Measurements from ENCODE around the gene KCNC1.

KCNC1 gene

DNA sequence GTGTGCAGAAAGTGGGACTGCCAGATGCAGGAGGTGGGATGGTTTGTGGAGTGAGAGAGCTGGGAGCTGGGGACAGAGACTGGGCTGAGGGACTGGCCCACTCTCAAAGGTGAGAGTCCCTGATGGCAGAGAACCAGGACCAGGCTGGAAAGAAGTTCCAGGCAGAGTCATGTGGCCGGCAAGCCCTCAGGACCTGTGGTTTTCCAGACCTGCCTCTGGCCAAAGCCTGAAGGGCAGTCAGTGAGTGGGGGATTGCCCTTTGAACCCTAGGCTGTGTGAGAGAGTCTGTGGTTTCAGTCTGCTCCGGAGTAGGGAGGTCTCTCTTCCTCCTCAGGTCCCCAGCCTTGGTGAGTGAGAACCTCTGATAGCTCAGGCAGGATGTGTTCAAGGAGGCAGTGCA, 17.0 kb downstream of the KCNC1 start:
- H3K27me3 ChIP-seq: no peaks in the 10 kb centered on the region
- H3K36me3 ChIP-seq: no peaks in the 10 kb centered on the region
- no peaks in the 10 kb centered on the region for H4K20me1 ChIP-seq
- no peak overlapping the region for H3K9ac ChIP-seq
- H3K4me2 ChIP-seq: peak overlapping the region; percentile 90
- H3K9me3 ChIP-seq: peaks cover 7% of the 10 kb centered on the region; the same call in 1 of the 2 replicates
- H3K4me1 ChIP-seq: peaks cover 52% of the 10 kb centered on the region
- TF ChIP-seq Cebpa-rat (IDR thresholded peaks at IDR 0.05): no peak
- peak overlapping the region; percentile 25; the same call in 1 of the 2 replicates for H3K27ac ChIP-seq
- H3K4me3 ChIP-seq: no peak overlapping the region

DNA sequence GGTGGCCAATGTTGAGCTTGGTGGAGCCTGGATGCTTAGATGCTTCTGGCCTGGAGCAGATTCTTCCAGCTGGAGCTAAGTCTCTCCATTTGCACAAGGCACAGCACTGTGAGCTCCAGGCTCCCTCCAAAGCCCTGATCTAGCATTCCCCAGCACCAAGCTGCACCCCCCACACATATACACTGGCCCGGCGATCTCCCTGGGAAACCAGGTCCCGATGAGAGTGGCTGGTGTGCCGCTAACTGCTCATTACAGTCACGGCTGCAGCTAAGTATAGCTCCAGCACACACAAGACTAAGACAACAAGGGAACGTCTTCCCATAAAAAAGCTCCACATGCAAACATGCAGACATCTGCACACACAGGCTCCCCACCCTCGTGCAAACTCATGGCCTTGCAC, 17.6 kb downstream of the KCNC1 start:
- Histone ChIP-seq H3K9ac (no peak overlapping the region), H3K36me3 (no peaks in the 10 kb centered on the region), H3K4me3 (no peak overlapping the region), H4K20me1 (no peaks in the 10 kb centered on the region), H3K27ac (peak overlapping the region; percentile 25; the same call in 1 of the 2 replicates), H3K4me2 (peak overlapping the region; percentile 90), H3K4me1 (peaks cover 52% of the 10 kb centered on the region), H3K27me3 (no peaks in the 10 kb centered on the region), H3K9me3 (peaks cover 7% of the 10 kb centered on the region; the same call in 1 of the 2 replicates)
- TF ChIP-seq Cebpa-rat (IDR thresholded peaks at IDR 0.05): no peak

DNA sequence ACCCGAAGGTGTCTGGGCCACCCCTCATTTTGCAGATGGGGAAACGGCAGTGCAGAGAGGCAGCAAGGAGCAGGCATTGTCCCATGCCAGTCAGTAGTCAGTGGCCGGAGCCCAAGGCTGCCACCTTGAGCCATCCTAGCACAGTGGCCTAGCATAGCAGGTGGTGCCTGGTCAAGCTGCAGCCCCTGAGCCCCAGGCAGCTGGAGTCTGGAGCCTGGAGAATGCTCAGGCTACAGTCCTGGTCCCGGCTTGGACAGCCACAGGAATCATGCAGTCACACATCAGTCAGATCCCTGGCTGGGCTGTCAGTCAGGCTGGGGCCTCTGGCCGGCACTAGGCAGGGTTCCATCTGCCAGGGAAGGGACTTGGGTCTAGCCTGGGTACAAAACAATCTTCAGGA, 18.6 kb downstream of the KCNC1 start:
- H3K27ac ChIP-seq: peak overlapping the region; percentile 67
- H3K9me3 ChIP-seq: peaks cover 12% of the 10 kb centered on the region
- TF ChIP-seq Cebpa-rat (IDR thresholded peaks at IDR 0.05): no peak
- no peaks in the 10 kb centered on the region for H3K36me3 ChIP-seq
- peak overlapping the region; percentile 54 for H3K9ac ChIP-seq
- H3K27me3 ChIP-seq: no peaks in the 10 kb centered on the region
- H3K4me1 ChIP-seq: peaks cover 52% of the 10 kb centered on the region
- H3K4me3 ChIP-seq: peak overlapping the region; percentile 48; the same call in 1 of the 2 replicates
- H3K4me2 ChIP-seq: peak overlapping the region; percentile 90
- no peaks in the 10 kb centered on the region for H4K20me1 ChIP-seq

DNA sequence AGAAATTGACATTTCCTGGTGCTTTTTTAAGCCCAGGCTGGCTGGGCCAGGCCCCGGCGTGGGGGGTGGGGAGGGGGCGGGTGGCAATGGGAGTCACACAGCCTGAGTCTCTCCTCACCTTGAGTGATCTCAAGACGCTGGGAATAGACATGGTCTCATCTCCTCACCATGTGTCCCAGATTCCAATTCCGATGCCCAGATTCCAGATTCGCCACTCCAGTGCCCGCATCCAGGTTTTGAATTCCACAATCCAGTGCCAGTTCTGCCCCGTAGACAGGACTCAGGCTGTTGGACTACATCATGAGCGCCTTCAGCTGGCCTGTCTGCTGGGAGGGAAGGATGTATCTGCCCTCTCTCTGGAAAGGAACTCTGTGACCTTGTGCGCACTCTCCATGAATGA, 19.1 kb downstream of the KCNC1 start:
- Histone ChIP-seq H3K36me3 (no peaks in the 10 kb centered on the region), H3K9ac (peak overlapping the region; percentile 54; the same call in 1 of the 2 replicates), H4K20me1 (no peaks in the 10 kb centered on the region), H3K4me2 (peak overlapping the region; percentile 90), H3K27ac (no peak overlapping the region; the same call in 1 of the 2 replicates), H3K27me3 (no peaks in the 10 kb centered on the region), H3K9me3 (peaks cover 17% of the 10 kb centered on the region), H3K4me1 (peaks cover 52% of the 10 kb centered on the region), H3K4me3 (0 out of 2 replicates have a peak overlapping the region, but pooled peaks have one; percentile 48)
- TF ChIP-seq Cebpa-rat (IDR thresholded peaks at IDR 0.05): no peak

DNA sequence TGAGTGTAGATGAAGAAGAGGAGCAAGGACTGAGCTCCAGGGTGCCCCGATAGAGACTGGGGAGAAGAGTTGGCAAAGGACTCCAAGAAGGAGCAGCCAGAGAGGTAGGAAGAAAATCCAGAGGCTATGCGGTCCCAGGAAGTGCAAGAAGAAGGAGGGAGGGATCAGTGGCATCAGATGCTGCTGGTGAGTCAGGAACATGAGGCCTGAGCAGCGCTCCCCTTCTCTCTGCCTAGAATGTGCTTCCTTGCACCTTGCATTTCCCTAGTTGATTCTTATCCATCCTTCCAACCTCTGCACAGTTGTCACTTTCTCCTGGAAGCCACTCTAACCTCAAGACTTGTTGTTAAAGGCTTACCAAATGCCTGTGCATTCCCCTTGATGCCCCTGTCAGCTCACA, 21.3 kb downstream of the KCNC1 start:
- Histone ChIP-seq H3K27me3 (no peaks in the 10 kb centered on the region), H3K36me3 (no peaks in the 10 kb centered on the region), H4K20me1 (no peaks in the 10 kb centered on the region), H3K27ac (no peak overlapping the region), H3K4me3 (no peak overlapping the region), H3K4me1 (peaks cover 36% of the 10 kb centered on the region), H3K4me2 (no peak overlapping the region), H3K9me3 (peaks cover 26% of the 10 kb centered on the region), H3K9ac (no peak overlapping the region)
- no peak for TF ChIP-seq Cebpa-rat (IDR thresholded peaks at IDR 0.05)

DNA sequence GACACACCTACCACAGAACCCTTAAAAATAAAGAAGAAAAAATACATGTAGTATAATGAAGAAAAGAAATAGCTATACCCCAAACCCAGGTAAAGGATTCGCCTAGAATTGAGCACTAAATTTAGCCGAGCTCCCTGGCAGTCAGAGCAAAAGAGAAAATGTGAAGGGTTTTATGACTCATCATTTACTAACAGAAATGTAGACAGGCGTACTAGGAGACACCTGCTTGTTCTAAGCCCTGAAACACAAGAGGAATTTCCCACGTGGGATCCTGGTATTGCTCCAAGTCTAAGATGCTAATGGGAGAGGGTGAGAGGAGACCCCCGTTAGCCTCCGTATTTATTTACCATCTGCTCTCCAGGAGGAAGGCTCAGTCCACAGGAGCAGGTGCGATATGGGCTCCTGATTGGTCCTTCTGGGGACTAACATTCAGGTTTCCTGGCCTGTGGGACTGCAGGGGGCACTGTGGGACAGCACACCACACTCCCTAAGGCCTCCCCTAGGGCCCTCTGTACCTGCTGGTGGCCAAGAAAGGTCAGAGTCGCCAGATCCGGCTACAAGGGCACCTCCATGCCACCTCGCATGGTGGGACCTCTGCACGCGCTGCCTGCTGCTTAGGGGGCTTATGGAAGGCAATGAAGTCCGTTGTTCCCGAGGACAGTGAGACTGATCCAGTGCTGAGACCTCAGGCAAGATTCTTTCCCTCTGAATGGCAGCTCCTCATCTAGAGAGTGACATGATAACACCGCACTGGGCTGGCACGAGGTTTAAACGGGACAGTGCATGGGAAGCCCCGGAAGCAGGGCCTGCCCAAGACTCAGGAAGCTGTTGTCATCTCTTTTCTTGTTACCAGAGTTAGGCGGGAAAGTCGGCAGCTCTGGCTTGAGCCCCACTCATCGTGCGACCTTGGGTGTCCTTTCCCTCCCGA, 25.8 kb downstream of the KCNC1 start:
- Histone ChIP-seq H3K9me3 (peaks cover 21% of the 10 kb centered on the region), H3K9ac (no peak overlapping the region), H4K20me1 (no peaks in the 10 kb centered on the region), H3K27me3 (no peaks in the 10 kb centered on the region), H3K4me1 (peaks cover 18% of the 10 kb centered on the region), H3K4me3 (no peak overlapping the region), H3K4me2 (no peak overlapping the region), H3K27ac (no peak overlapping the region), H3K36me3 (no peaks in the 10 kb centered on the region)
- no peak for TF ChIP-seq Cebpa-rat (IDR thresholded peaks at IDR 0.05)

DNA sequence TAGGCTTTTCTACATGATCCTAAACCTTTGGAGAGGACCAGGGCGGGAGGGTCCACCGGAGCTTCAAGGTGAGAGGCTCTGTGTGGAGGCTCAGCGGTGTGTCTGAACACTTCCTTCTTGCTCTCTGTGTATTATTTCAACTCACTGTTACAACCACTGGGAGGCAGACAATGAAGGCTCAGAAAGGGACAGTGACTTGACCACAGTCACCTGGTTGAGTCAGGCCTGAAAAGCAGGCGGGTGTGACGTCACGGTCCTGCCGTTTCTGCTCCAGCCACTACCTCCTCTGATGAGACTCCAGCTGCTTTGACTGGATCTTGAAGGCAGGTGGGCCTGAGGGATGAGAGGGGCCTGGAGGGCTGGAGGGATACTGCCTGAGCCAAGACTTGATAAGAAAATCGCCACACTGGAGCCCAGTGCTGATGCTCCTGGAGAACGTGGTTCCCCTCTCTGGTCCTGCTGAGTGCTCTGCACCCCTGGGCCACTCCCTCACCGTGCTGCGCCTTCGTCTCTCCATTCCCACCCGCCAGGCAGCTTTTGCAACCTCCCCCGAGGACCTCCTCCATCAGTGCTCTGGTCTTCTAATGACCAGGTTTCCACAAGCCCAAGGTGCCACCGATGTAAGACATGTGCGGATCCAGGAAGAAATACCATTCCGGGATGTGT, 27.9 kb downstream of the KCNC1 start:
- Histone ChIP-seq H3K4me1 (peaks cover 38% of the 10 kb centered on the region), H3K27me3 (no peaks in the 10 kb centered on the region), H3K4me2 (no peak overlapping the region), H3K4me3 (no peak overlapping the region), H3K27ac (no peak overlapping the region), H3K36me3 (no peaks in the 10 kb centered on the region), H3K9ac (no peak overlapping the region), H3K9me3 (peaks cover 19% of the 10 kb centered on the region), H4K20me1 (no peaks in the 10 kb centered on the region)
- TF ChIP-seq Cebpa-rat (IDR thresholded peaks at IDR 0.05): no peak

DNA sequence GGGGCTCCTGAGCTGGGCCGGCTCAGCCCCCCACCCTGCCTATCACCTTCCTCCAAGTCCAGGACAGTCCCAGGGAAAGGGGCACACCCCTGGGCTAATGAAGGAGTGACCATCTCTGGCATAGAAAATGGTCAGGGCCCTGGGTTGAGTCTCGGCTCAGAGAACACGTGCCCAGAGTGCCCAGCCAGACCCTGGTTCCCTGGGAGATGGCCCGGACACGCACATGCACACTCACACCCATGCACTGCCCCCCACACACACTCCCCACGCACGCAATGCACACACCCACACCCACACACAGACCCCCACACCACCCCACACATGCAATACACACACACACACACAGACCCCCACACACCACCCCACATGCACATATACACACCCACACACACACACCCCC, 28.7 kb downstream of the KCNC1 start:
- Histone ChIP-seq H3K4me1 (peaks cover 46% of the 10 kb centered on the region), H3K9me3 (peaks cover 13% of the 10 kb centered on the region), H3K27ac (no peak overlapping the region), H3K4me3 (no peak overlapping the region), H3K27me3 (no peaks in the 10 kb centered on the region), H4K20me1 (no peaks in the 10 kb centered on the region), H3K9ac (no peak overlapping the region), H3K4me2 (no peak overlapping the region), H3K36me3 (no peaks in the 10 kb centered on the region)
- TF ChIP-seq Cebpa-rat (IDR thresholded peaks at IDR 0.05): no peak

DNA sequence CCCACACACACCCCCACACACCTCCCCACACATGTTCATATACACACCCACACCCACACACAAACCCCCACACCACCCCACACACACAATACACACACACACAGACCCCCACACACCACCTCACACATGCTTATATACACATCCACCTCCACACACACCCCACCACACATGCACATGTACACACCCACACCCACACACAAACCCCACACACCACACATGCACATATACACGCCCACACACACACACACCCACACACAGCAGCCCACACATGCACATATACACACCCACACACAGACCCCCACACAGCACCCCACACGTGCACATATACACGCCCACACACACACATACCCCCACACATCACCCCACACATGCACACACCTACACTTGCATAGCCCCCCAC, 29.1 kb downstream of the KCNC1 start:
- no peak for TF ChIP-seq Cebpa-rat (IDR thresholded peaks at IDR 0.05)
- Histone ChIP-seq H3K9ac (no peak overlapping the region), H3K27me3 (no peaks in the 10 kb centered on the region), H3K9me3 (peaks cover 9% of the 10 kb centered on the region), H3K27ac (no peak overlapping the region), H3K4me3 (no peak overlapping the region), H4K20me1 (no peaks in the 10 kb centered on the region), H3K36me3 (no peaks in the 10 kb centered on the region), H3K4me2 (no peak overlapping the region), H3K4me1 (peaks cover 51% of the 10 kb centered on the region)

All from BLaER1 (cell line).